Colonic mucosa (tissue), 4 donors: ENCODE data around the gene TNIP1. TPM values are rescaled to one million over a fixed set of nuclear protein-coding genes. Genes with fewer than 3 reads are reported as not detected.
A peak's percentile ranks its signal among the peaks of the same experiment; 100 is the strongest.

Source experiments
- DNase-seq: peaks from one replicate; pipeline ENCODE4 v3.0.0-alpha.2; 2020
- H3K27ac ChIP-seq: fragments of 200-600 bp; one replicate; pipeline ENCODE4 v1.8.0; 2021
- H3K27me3 ChIP-seq: fragments of 200-600 bp; one replicate; pipeline ENCODE4 v1.8.0; 2021
- H3K36me3 ChIP-seq: fragments of 200-600 bp; one replicate; pipeline ENCODE4 v1.8.0; 2021
- H3K4me1 ChIP-seq: fragments of 200-600 bp; one replicate; pipeline ENCODE4 v1.8.0; 2021; ENCODE audit warnings: mild to moderate bottlenecking
- H3K4me3 ChIP-seq: fragments of 200-600 bp; one replicate; pipeline ENCODE4 v1.8.0; 2021
- H3K9ac ChIP-seq, 2 donors: one replicate each; pipeline ENCODE4 v1.7.0; 2013; ENCODE audit warnings: control low read depth in 2 of 2, low read depth in 2 of 2, low read length in 2 of 2
- H3K9me3 ChIP-seq: fragments of 200-600 bp; one replicate; pipeline ENCODE4 v1.8.0; 2021
- CTCF ChIP-seq: fragments of 200-600 bp; IDR thresholded peaks from one replicate; pipeline ENCODE4 v1.8.0; 2022; ENCODE audit warnings: antibody characterized with exemption, mild to moderate bottlenecking
- intact Hi-C: fragments of 100-400 bp; cut with DNase I; formaldehyde crosslinking; loops from one replicate; pipeline ENCODE4 v1.14.1; 2022
- total RNA-seq, 2 donors: library from RNA; stranded (reverse); fragmentation: NEBNext Ultra II Directional in 1 of 2; extraction: Animal tissue kit (Norgen Biotek cat#: 25700) in 1 of 2; gene quantifications; one replicate each; pipeline ENCODE4 v1.2.1, GENCODE V29; 2021
- donor health status: healthy.
- donor health status: DM: no; HTN: no; CAD: no.
- donor health status: DM: no; HTN: no; CAD: no.

Gene TNIP1
- 100 to 1,000 TPM; 153 to 220 TPM for total RNA-seq

- intact Hi-C loops, result no loop called here
- no peaks in the 10 kb centered on the region for H3K9me3 ChIP-seq
- peak within 1 kb of the TSS; percentile 98 for H3K27ac ChIP-seq
- no peak for TF ChIP-seq CTCF
- peak within 1 kb of the TSS; percentile 99 to 100 for H3K9ac ChIP-seq
- DNase-seq, result peak; percentile 97
- H3K27me3 ChIP-seq, result no peaks in the 10 kb centered on the region
- H3K36me3 ChIP-seq, result no peaks in the 10 kb centered on the region
- H3K4me1 ChIP-seq, result peaks cover 30% of the 10 kb centered on the region
- peak within 1 kb of the TSS; percentile 90 for H3K4me3 ChIP-seq
Measured at GRCh38 chr5:151080613-151081430, at the start of gene TNIP1. Gene TNIP1, minus strand, starts transcription at chr5:151081034. Its CDS starts 15,939 bp downstream, at chr5:151065095.

GRCh38 chr5:151130235-151130921, 49.5 kb upstream of the TNIP1 start:
- Histone ChIP-seq H3K9me3 (no peaks in the 10 kb centered on the region), H3K4me1 (no peaks in the 10 kb centered on the region), H3K9ac (no peak overlapping the region), H3K36me3 (no peaks in the 10 kb centered on the region), H3K27ac (no peak overlapping the region), H3K4me3 (no peak overlapping the region), H3K27me3 (no peaks in the 10 kb centered on the region)
- no peak for TF ChIP-seq CTCF
- intact Hi-C loops, result no loop called here
- DNase-seq, result no peak

GRCh38 chr5:151128817-151129216, 48.0 kb upstream of the TNIP1 start:
- DNase-seq, result no peak
- no peak for TF ChIP-seq CTCF
- H3K27ac ChIP-seq, result no peak overlapping the region
- intact Hi-C loops, result loop anchor here (5.0 kb wide), 1 partner anchor 108 kb away; no protein-coding TSS in a partner anchor
- no peaks in the 10 kb centered on the region for H3K36me3 ChIP-seq
- H3K4me3 ChIP-seq, result no peak overlapping the region
- H3K27me3 ChIP-seq, result no peaks in the 10 kb centered on the region
- H3K9ac ChIP-seq, result no peak overlapping the region
- H3K4me1 ChIP-seq, result no peaks in the 10 kb centered on the region
- no peaks in the 10 kb centered on the region for H3K9me3 ChIP-seq

- H3K9me3 ChIP-seq, result no peaks in the 10 kb centered on the region
- H3K4me3 ChIP-seq, result no peak overlapping the region
- H3K27me3 ChIP-seq, result no peaks in the 10 kb centered on the region
- intact Hi-C loops, result loop anchor here (2.0 to 5.0 kb wide), 2 partner anchors 35 to 109 kb away; no protein-coding TSS in a partner anchor
- H3K4me1 ChIP-seq, result no peaks in the 10 kb centered on the region
- H3K9ac ChIP-seq, result no peak overlapping the region
- H3K27ac ChIP-seq, result no peak overlapping the region
- H3K36me3 ChIP-seq, result no peaks in the 10 kb centered on the region
- DNase-seq, result no peak
- TF ChIP-seq CTCF, result no peak
Measured at GRCh38 chr5:151127926-151128325, 47.1 kb upstream of the TNIP1 start.

GRCh38 chr5:151126199-151126645, 45.4 kb upstream of the TNIP1 start:
- no peak overlapping the region for H3K27ac ChIP-seq
- DNase-seq, result peak; percentile 75
- no peak overlapping the region for H3K9ac ChIP-seq
- no peaks in the 10 kb centered on the region for H3K27me3 ChIP-seq
- no peak overlapping the region for H3K4me3 ChIP-seq
- no peaks in the 10 kb centered on the region for H3K36me3 ChIP-seq
- TF ChIP-seq CTCF, result peak; percentile 71
- H3K9me3 ChIP-seq, result no peaks in the 10 kb centered on the region
- H3K4me1 ChIP-seq, result no peaks in the 10 kb centered on the region
- intact Hi-C loops, result loop anchor here (2.0 to 5.0 kb wide), 2 partner anchors 37 to 111 kb away; no protein-coding TSS in a partner anchor
